ENCODE data around the gene C2orf92.
"Not testable (repeated sequence)": the region's sequence is repeated elsewhere in the genome, so short reads cannot be mapped to it uniquely, and the experiment has no call there.

C2orf92 gene

GRCh38 chr2:97675430-97676113 is 6.1 kb downstream of the C2orf92 start:
- Histone ChIP-seq H3K27me3 (replicated peaks) (no peaks in the 10 kb centered on the region), H3K36me3 (replicated peaks) (no peaks in the 10 kb centered on the region), H3K4me3 (ENCODE audit: low read depth, low read length) (no peak overlapping the region), H3K27ac (no peak overlapping the region)
- in situ Hi-C loops (cut with HindIII; ENCODE audit: low pct_ligation_motif_present, low sequenced_read_pairs): no loop called here
- no peak for DNase-seq
- no peak for TF ChIP-seq CTCF (IDR thresholded peaks at IDR 0.05; ENCODE audit: low read depth, low read length, missing control alignments)

- DNase-seq: no peak
- in situ Hi-C loops (cut with HindIII; ENCODE audit: low pct_ligation_motif_present, low sequenced_read_pairs): no loop called here
These were observed 7.1 kb downstream of the C2orf92 start for GRCh38 chr2:97676620-97677019.

GRCh38 chr2:97677480-97677879 is 8.0 kb downstream of the C2orf92 start:
- H3K36me3 ChIP-seq (replicated peaks): no peaks in the 10 kb centered on the region
- H3K27ac ChIP-seq: no peak overlapping the region
- in situ Hi-C loops (cut with HindIII; ENCODE audit: low pct_ligation_motif_present, low sequenced_read_pairs): no loop called here
- no peak overlapping the region for H3K4me3 ChIP-seq (ENCODE audit: low read depth, low read length)
- no peak for TF ChIP-seq CTCF (IDR thresholded peaks at IDR 0.05; ENCODE audit: low read depth, low read length, missing control alignments)
- DNase-seq: no peak
- no peaks in the 10 kb centered on the region for H3K27me3 ChIP-seq (replicated peaks)

More at GRCh38 chr2:97676620-97677019, 7.1 kb downstream of the C2orf92 start:
- Histone ChIP-seq H3K27ac (no peak overlapping the region), H3K36me3 (replicated peaks) (no peaks in the 10 kb centered on the region), H3K27me3 (replicated peaks) (no peaks in the 10 kb centered on the region), H3K4me3 (ENCODE audit: low read depth, low read length) (no peak overlapping the region)
- TF ChIP-seq CTCF (IDR thresholded peaks at IDR 0.05; ENCODE audit: low read depth, low read length, missing control alignments): no peak

GRCh38 chr2:97678298-97678697 is 8.8 kb downstream of the C2orf92 start:
- in situ Hi-C loops (cut with HindIII; ENCODE audit: low pct_ligation_motif_present, low sequenced_read_pairs): no loop called here
- H3K36me3 ChIP-seq (replicated peaks): no peaks in the 10 kb centered on the region
- no peaks in the 10 kb centered on the region for H3K27me3 ChIP-seq (replicated peaks)
- TF ChIP-seq CTCF (IDR thresholded peaks at IDR 0.05; ENCODE audit: low read depth, low read length, missing control alignments): no peak
- H3K4me3 ChIP-seq (ENCODE audit: low read depth, low read length): no peak overlapping the region
- DNase-seq: no peak
- no peak overlapping the region for H3K27ac ChIP-seq

GRCh38 chr2:97687235-97687634 is 17.7 kb downstream of the C2orf92 start:
- DNase-seq; in situ Hi-C loops (cut with HindIII; ENCODE audit: low pct_ligation_motif_present, low sequenced_read_pairs); H3K27ac ChIP-seq; H3K36me3 ChIP-seq (replicated peaks); H3K4me3 ChIP-seq (ENCODE audit: low read depth, low read length); H3K27me3 ChIP-seq (replicated peaks): not testable (repeated sequence)

GRCh38 chr2:97688062-97688827 is 18.7 kb downstream of the C2orf92 start:
- no peak for TF ChIP-seq CTCF (IDR thresholded peaks at IDR 0.05; ENCODE audit: low read depth, low read length, missing control alignments)
- in situ Hi-C loops (cut with HindIII; ENCODE audit: low pct_ligation_motif_present, low sequenced_read_pairs): no loop called here
- no peaks in the 10 kb centered on the region for H3K27me3 ChIP-seq (replicated peaks)
- DNase-seq: no peak
- no peak overlapping the region for H3K4me3 ChIP-seq (ENCODE audit: low read depth, low read length)
- H3K27ac ChIP-seq: no peak overlapping the region
- no peaks in the 10 kb centered on the region for H3K36me3 ChIP-seq (replicated peaks)
